Fibroblast of villous mesenchyme (primary cell): ENCODE measurements around the gene WDR74. TPM values are rescaled to one million over a fixed set of nuclear protein-coding genes. Genes with fewer than 3 reads are reported as not detected.

Source experiments
- DNase-seq: peaks from one replicate; pipeline ENCODE4 v3.0.0-alpha.2; 2010; ENCODE audit warnings: low read depth
- H3K4me3 ChIP-seq: 2 replicates; pipeline ENCODE4 v1.5.1; 2011; ENCODE audit warnings: low read depth, mild to moderate bottlenecking, low read length
- total RNA-seq: library from RNA; depleted of rRNA; stranded (reverse); fragments of >200 nt; gene quantifications from 2 replicates; pipeline ENCODE4 v1.2.3, GENCODE V29; 2012
- TF ChIP-seq, protein P1 (sequence below): IDR thresholded peaks from 2 replicates; pipeline ENCODE4 v1.5.1; 2012; ENCODE audit warnings: low read depth, mild to moderate bottlenecking, low read length; ENCODE audit not compliant: insufficient read depth

Gene WDR74
- total RNA-seq, 1 donor, result 39.7 TPM

- peak overlapping the region; percentile 83 for H3K4me3 ChIP-seq
- peak; percentile 62 for DNase-seq
- TF ChIP-seq, protein P1, sequence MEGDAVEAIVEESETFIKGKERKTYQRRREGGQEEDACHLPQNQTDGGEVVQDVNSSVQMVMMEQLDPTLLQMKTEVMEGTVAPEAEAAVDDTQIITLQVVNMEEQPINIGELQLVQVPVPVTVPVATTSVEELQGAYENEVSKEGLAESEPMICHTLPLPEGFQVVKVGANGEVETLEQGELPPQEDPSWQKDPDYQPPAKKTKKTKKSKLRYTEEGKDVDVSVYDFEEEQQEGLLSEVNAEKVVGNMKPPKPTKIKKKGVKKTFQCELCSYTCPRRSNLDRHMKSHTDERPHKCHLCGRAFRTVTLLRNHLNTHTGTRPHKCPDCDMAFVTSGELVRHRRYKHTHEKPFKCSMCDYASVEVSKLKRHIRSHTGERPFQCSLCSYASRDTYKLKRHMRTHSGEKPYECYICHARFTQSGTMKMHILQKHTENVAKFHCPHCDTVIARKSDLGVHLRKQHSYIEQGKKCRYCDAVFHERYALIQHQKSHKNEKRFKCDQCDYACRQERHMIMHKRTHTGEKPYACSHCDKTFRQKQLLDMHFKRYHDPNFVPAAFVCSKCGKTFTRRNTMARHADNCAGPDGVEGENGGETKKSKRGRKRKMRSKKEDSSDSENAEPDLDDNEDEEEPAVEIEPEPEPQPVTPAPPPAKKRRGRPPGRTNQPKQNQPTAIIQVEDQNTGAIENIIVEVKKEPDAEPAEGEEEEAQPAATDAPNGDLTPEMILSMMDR, result no peak
Observed at GRCh38 chr11:62804310-62805075, 34.9 kb downstream of the WDR74 start.

- DNase-seq, result no peak
- TF ChIP-seq, protein P1, result no peak
- H3K4me3 ChIP-seq, result no peak overlapping the region
Observed at GRCh38 chr11:62801071-62801470, 38.3 kb downstream of the WDR74 start.

DNA sequence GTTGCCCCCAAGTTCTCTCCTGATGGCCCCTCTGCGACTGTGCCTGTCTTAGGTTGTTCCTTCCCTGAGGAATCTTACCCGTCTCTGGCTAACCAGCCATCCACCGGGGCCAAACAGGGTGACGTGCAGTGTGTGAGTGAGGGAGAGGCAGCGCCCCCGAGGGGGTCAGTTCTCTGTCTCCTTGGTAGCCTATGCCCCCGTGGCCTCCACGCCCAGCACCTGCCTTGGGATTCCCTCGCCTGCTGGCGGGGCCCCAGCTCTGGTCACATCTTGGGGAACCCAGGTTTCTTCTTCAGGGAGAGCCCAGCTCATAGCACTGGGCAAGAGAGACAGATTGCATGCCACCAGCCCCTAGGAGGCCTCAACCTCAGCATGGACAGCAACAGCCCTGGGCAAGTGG is 39.9 kb downstream of the WDR74 start:
- DNase-seq, result no peak
- no peak overlapping the region for H3K4me3 ChIP-seq
- TF ChIP-seq, protein P1, result no peak

DNA sequence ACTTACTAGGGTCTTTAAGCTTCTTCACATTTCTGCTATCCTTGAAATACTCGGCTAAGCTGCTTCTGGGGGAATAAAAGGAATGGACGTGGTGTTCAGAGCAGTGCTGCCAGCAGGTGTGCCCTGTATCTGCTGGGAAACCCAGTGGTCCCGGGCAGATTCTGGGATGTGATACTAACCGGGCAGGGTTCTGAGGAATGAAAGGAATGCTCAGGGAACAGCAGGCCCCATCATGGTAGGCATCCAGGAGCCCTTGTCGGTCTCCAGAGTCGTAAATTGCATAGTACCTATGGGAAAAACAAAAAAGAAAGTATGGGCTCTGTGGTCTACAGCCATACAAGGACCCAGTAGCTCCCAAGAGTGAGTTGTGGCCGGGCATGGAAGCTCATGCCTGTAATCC is 43.1 kb downstream of the WDR74 start:
- no peak for DNase-seq
- H3K4me3 ChIP-seq, result no peak overlapping the region
- TF ChIP-seq, protein P1, result no peak

DNA sequence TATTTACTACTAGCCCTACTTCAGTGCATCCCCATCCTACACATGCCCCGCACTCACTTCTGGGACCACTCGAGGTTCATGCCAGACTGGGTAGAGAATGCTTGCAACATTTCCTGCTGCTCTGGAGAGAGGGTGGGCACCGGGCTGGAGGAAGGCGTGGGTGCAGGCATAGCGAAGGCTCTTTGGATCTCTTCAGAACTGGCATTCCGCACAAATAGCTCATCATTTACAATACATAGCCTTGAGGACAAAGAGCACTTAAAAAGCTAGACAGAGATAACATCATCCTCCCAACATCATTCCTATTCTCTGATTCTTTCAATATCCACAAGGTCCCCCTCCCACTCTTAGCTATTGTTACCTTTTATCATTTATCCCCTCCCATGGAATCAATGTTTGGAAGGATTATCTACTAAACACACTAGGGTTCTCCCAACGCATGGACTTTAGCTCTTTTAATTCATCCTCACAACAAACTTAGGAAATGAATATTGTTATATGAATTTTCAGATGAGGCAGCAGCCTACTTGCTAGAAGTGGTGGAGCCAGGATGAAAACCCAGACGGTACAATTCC is 45.1 kb downstream of the WDR74 start:
- TF ChIP-seq, protein P1, result no peak
- DNase-seq, result no peak
- H3K4me3 ChIP-seq, result no peak overlapping the region

- H3K4me3 ChIP-seq, result peak overlapping the region; percentile 71
- no peak for DNase-seq
- TF ChIP-seq, protein P1, result no peak
Observed at GRCh38 chr11:62792202-62792575, 47.2 kb downstream of the WDR74 start.
